Gastrocnemius medialis (tissue), 4 donors: ENCODE measurements around the gene RPS14. TPM values are rescaled to one million over a fixed set of nuclear protein-coding genes. Genes with fewer than 3 reads are reported as not detected.
A peak's percentile ranks its signal among the peaks of the same experiment; 100 is the strongest.

ENCODE experiments used
- ATAC-seq, 2 donors: fragments of 150-250 bp; one replicate each; pipeline ENCODE4 v1.9.1; 2016
- DNase-seq, 2 donors: peaks; one replicate each; pipeline ENCODE4 v3.0.0-alpha.2; 2019
- H3K27ac ChIP-seq, 4 donors: fragments of 200-600 bp; sonication (generic); 1 replicate in 1 of 4; 2 replicates in 3 of 4; pipeline ENCODE4 v1.5.1; 2016 to 2018; ENCODE audit warnings: mild to moderate bottlenecking in 2 of 4, moderate library complexity in 1 of 4
- H3K27me3 ChIP-seq, 3 donors: fragments of 200-600 bp; sonication (generic) in 2 of 3; 1 replicate in 1 of 3; 2 replicates in 2 of 3; pipeline versions ENCODE4 v1.5.1 to v1.6.0; 2016 to 2019; ENCODE audit warnings: mild to moderate bottlenecking in 1 of 3, moderate library complexity in 1 of 3
- H3K36me3 ChIP-seq, 2 donors: fragments of 200-600 bp; sonication (generic) in 1 of 2; one replicate each; pipeline ENCODE4 v1.5.1; 2017 to 2018
- H3K4me1 ChIP-seq, 2 donors: fragments of 200-600 bp; sonication (generic) in 1 of 2; one replicate each; pipeline ENCODE4 v1.5.1; 2016 to 2017; ENCODE audit warnings: mild to moderate bottlenecking in 2 of 2
- H3K4me3 ChIP-seq, 4 donors: fragments of 200-600 bp; sonication (generic) in 3 of 4; 1 replicate in 1 of 4; 2 replicates in 3 of 4; pipeline ENCODE4 v1.5.1; 2016 to 2019; ENCODE audit warnings: mild to moderate bottlenecking in 2 of 4
- H3K9me3 ChIP-seq, 3 donors: fragments of 200-600 bp; sonication (generic) in 2 of 3; 1 replicate in 1 of 3; 2 replicates in 2 of 3; pipeline ENCODE4 v1.5.1; 2016 to 2019
- POLR2A ChIP-seq, 2 donors: fragments of 450-650 bp; IDR thresholded peaks; one replicate each; pipeline ENCODE4 v1.6.1; 2017; ENCODE audit warnings: antibody characterized with exemption in 2 of 2, mild to moderate bottlenecking in 2 of 2, moderate library complexity in 2 of 2
- in situ Hi-C, 4 donors: fragments of 200-750 bp; cut with MboI; loops; one replicate each; pipeline versions ENCODE4 v1.15.0 to v1.8.0; 2017; ENCODE audit warnings: low sequenced_read_pairs in 4 of 4
- intact Hi-C: fragments of 100-400 bp; cut with DNase I; formaldehyde crosslinking; loops from one replicate; pipeline ENCODE4 v1.15.1; 2023; ENCODE audit warnings: low total_unique reads
- total RNA-seq, 4 donors: library from RNA; depleted of rRNA; stranded (reverse); fragments of >200 nt; gene quantifications; one replicate each; pipeline versions ENCODE4 v1.1.0 to v1.2.3, GENCODE V29; 2016
- TF ChIP-seq, protein P1 (sequence below), 5 experiments: fragments of 450-650 bp in 3 of 5; fragments of 200-600 bp in 2 of 5; sonication (generic) in 2 of 5; IDR thresholded peaks in 4 of 5; conservative IDR thresholded peaks in 1 of 5; 1 replicate in 4 of 5; 2 replicates in 1 of 5; pipeline ENCODE4 v1.5.1; 2016 to 2019; ENCODE audit warnings: antibody characterized with exemption in 5 of 5, mild to moderate bottlenecking in 3 of 5, moderate library complexity in 3 of 5

The RPS14 gene
- 1,000 to 10,000 TPM; 1,865 to 2,215 (median 2,024) TPM for total RNA-seq

- ATAC-seq (peak; percentile 97), DNase-seq (peak; percentile 89 to 92)
- Histone ChIP-seq H3K27ac (peak within 1 kb of the TSS; percentile 92 to 95 (median 94)), H3K36me3 (peaks cover 0 to 33% of the 10 kb centered on the region in 2 donors), H3K4me3 (peak within 1 kb of the TSS; percentile 70 to 97 (median 86)), H3K9me3 (no peaks in the 10 kb centered on the region), H3K27me3 (no peaks in the 10 kb centered on the region), H3K4me1 (peaks cover 13 to 17% of the 10 kb centered on the region in 2 donors)
- in situ Hi-C loops, result loop anchor here in 3 of 4 donors (5.0 to 25.0 kb wide), 2 partner anchors 93 to 263 kb away; partner anchors contain the start of gene RBM22 (in 2 of the 3)
- intact Hi-C loops, result loop anchor here (10.0 kb wide), 2 partner anchors 225 to 255 kb away; partner anchors contain the start of gene RBM22
- TF ChIP-seq, protein P1, sequence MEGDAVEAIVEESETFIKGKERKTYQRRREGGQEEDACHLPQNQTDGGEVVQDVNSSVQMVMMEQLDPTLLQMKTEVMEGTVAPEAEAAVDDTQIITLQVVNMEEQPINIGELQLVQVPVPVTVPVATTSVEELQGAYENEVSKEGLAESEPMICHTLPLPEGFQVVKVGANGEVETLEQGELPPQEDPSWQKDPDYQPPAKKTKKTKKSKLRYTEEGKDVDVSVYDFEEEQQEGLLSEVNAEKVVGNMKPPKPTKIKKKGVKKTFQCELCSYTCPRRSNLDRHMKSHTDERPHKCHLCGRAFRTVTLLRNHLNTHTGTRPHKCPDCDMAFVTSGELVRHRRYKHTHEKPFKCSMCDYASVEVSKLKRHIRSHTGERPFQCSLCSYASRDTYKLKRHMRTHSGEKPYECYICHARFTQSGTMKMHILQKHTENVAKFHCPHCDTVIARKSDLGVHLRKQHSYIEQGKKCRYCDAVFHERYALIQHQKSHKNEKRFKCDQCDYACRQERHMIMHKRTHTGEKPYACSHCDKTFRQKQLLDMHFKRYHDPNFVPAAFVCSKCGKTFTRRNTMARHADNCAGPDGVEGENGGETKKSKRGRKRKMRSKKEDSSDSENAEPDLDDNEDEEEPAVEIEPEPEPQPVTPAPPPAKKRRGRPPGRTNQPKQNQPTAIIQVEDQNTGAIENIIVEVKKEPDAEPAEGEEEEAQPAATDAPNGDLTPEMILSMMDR (IDR thresholded peaks at IDR 0.05 in 4 of 5, conservative IDR thresholded peaks at IDR 0.05 in 1 of 5), result peak; percentile 85 to 96 (median 93)
- peak; percentile 83 to 88 for TF ChIP-seq POLR2A (IDR thresholded peaks at IDR 0.05)
Measured at GRCh38 chr5:150449517-150450339, at the start of gene RPS14. Gene RPS14 (minus strand): TSS chr5:150449739. CDS start chr5:150447733, 2,006 bp downstream.

- intact Hi-C loops (no loop called here), in situ Hi-C loops (no loop called here)
- H3K4me3 ChIP-seq, result no peak overlapping the region
- H3K9me3 ChIP-seq, result no peaks in the 10 kb centered on the region
- no peaks in the 10 kb centered on the region for H3K27me3 ChIP-seq
- H3K36me3 ChIP-seq, result no peaks in the 10 kb centered on the region
- ATAC-seq, result no peak
- DNase-seq, result no peak
- peaks cover 77 to 79% of the 10 kb centered on the region in 2 donors for H3K4me1 ChIP-seq
- no peak for TF ChIP-seq POLR2A (IDR thresholded peaks at IDR 0.05)
- TF ChIP-seq, protein P1 (IDR thresholded peaks at IDR 0.05 in 4 of 5, conservative IDR thresholded peaks at IDR 0.05 in 1 of 5), result no peak
- peak overlapping the region; percentile 67 to 90 (median 89) for H3K27ac ChIP-seq
Measured at GRCh38 chr5:150498971-150499370, 49.4 kb upstream of the RPS14 start.

- TF ChIP-seq, protein P1 (IDR thresholded peaks at IDR 0.05 in 4 of 5, conservative IDR thresholded peaks at IDR 0.05 in 1 of 5), result no peak
- TF ChIP-seq POLR2A (IDR thresholded peaks at IDR 0.05), result no peak
- no peak overlapping the region for H3K4me3 ChIP-seq
- peak overlapping the region; percentile 67 to 90 (median 89) for H3K27ac ChIP-seq
- intact Hi-C loops, result no loop called here
- in situ Hi-C loops, result no loop called here
- peaks cover 72 to 74% of the 10 kb centered on the region in 2 donors for H3K4me1 ChIP-seq
- DNase-seq (peak in 1 of 2 donors; percentile 50), ATAC-seq (peak; percentile 5 to 26)
- no peaks in the 10 kb centered on the region for H3K27me3 ChIP-seq
- H3K9me3 ChIP-seq, result no peaks in the 10 kb centered on the region
- no peaks in the 10 kb centered on the region for H3K36me3 ChIP-seq
Measured at GRCh38 chr5:150498501-150498900, 49.0 kb upstream of the RPS14 start.

DNA sequence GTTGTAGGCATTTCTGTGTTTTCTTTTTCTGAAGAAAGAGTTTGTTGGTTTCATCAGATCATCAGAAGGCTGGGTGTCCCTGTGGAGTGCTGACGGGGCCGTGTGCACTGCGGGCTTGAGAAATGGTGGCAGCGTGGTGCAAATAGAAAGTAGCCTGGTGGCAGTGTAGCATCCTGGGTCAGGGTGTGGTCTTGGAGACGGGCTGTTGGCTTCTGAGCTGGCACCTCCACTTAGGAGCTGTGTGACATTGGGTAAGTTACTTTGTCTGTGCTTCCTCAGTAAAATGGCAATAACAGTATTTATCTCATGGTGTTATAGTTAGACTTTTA lies 48.4 kb upstream of the RPS14 start:
- no peaks in the 10 kb centered on the region for H3K9me3 ChIP-seq
- peak; percentile 21 to 60 for ATAC-seq
- no peaks in the 10 kb centered on the region for H3K27me3 ChIP-seq
- intact Hi-C loops, result no loop called here
- TF ChIP-seq, protein P1 (IDR thresholded peaks at IDR 0.05 in 4 of 5, conservative IDR thresholded peaks at IDR 0.05 in 1 of 5), result no peak
- no peak for TF ChIP-seq POLR2A (IDR thresholded peaks at IDR 0.05)
- no peaks in the 10 kb centered on the region for H3K36me3 ChIP-seq
- no peak overlapping the region for H3K4me3 ChIP-seq
- H3K4me1 ChIP-seq, result peaks cover 67 to 69% of the 10 kb centered on the region in 2 donors
- peak in 1 of 2 donors; percentile 63 for DNase-seq
- H3K27ac ChIP-seq, result peak overlapping the region; percentile 67 to 90 (median 89)
- in situ Hi-C loops, result no loop called here
